Fibroblast of skin of left biceps (primary cell): ENCODE measurements around the gene KCNMB2.
"Not testable (repeated sequence)": the region's sequence is repeated elsewhere in the genome, so short reads cannot be mapped to it uniquely, and the experiment has no call there.

Experiments
- DNase-seq, 2 experiments: peaks; one replicate each; pipeline ENCODE4 v3.0.0-alpha.2; 2013; ENCODE audit warnings: low read depth in 2 of 2

The KCNMB2 gene

DNA sequence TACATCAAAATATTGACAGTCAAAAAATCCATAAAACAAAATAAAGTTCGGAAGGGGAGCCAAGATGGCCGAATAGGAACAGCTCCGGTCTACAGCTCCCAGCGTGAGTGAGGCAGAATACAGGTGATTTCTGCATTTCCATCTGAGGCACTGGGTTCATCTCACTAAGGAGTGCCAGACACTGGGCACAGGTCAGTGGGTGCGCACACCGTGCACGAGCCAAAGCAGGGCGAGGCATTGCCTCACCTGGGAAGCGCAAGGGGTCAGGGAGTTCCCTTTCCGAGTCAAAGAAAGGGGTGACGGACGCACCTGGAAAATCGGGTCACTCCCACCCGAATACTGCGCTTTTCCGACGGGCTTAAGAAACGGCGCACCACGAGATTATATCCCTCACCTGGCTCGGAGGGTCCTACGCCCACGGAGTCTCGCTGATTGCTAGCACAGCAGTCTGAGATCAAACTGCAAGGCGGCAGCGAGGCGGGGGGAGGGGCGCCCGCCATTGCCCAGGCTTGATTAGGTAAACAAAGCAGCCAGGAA is 323.7 kb downstream of the KCNMB2 start:
- DNase-seq: not testable (repeated sequence)

DNA sequence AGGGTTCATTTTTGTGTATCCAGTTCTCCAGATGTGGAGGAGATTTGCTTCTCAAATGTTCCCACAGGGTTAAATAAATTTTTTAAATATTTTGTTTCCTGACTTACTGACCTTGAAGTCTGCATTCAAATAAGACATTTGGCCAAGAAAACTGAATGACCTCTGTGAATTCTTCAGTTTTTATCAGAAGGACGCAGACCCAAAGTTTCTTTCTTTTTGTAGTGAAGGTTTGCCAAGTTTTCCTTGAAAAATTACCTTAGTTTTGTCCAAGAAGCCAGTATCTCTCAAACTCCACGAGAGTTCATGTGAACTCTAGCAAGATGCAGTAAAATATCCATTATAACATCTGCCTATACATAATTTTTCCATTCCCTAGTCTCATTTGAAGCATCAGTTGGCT is 332.4 kb downstream of the KCNMB2 start:
- DNase-seq: no peak

DNA sequence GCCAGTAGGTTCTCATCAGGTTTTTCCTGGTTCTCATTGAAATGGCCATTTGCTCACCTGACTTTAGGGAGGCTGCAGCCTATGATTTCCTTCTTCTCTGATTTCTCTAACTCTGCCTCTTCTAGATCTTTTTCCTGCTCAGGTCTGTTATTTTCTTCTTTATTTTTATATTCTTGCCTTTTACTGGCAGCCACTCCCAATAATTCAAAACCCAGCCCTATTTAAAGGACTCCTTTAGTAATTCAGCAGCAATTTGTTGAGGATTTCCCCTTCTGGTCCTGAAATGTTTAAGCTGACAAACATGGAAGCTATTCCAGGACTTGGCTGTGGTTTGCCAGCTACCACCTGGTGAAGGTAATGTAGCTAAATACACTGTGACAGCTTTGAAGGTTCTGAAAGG is 333.8 kb downstream of the KCNMB2 start:
- no peak for DNase-seq

DNA sequence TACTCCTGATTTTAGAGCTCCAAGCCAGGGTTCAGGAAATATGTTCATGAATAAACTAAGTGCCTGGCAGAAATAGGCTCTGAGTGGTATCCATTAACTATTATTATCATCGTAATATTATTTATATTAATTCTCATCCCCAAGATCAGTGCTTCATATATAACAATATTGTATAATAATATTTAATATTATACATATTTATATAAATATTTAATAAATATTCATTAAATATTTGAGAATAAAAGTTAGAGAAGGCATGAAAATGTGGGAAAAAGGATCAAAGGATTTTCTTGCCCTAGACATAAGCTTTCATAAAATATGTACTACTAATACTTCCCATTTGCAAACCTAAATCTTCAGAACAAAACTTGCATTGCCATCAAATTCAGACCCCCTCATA is 338.9 kb downstream of the KCNMB2 start:
- no peak for DNase-seq

GRCh38 chr3:178875836-178876235 is 339.6 kb downstream of the KCNMB2 start:
- no peak for DNase-seq

DNA sequence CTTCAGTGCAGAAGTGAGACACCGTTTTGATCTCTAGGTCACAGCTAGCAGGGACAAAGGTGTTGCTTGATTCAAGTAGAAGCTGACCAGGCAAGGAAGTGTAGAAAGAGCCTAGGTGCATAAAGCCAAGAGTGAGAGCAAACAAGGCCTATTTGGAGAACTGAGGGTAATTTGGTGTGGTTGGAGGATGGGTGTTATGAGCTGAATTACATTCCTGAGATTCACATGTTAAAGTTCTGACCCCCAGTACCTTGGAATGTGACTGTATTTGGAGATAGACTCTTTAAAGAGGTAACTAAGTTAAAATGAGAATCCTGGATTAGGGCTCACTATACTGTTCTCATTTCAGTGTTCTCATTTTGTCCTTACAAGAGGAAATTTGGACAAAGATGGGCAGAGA is 344.0 kb downstream of the KCNMB2 start:
- DNase-seq: no peak
